SJSA1 (cell line): Measurements from ENCODE around the gene SLC9B1. TPM values are rescaled to one million over a fixed set of nuclear protein-coding genes. Genes with fewer than 3 reads are reported as not detected.
"Not testable (repeated sequence)": the region's sequence is repeated elsewhere in the genome, so short reads cannot be mapped to it uniquely, and the experiment has no call there.

Experiments used
- DNase-seq, 2 experiments: peaks; one replicate each; pipeline ENCODE4 v3.0.0-alpha.2; 2015 to 2020; ENCODE audit warnings: low spot score in 2 of 2, low read depth in 1 of 2
- H3K27ac ChIP-seq: fragments of 250-450 bp; sonication (Bioruptor Pico); 2 replicates; pipeline ENCODE4 v1.5.1; 2020; ENCODE audit warnings: mild to moderate bottlenecking, moderate library complexity
- H3K27me3 ChIP-seq: fragments of 250-450 bp; sonication (Bioruptor Pico); replicated peaks from 2 replicates; pipeline ENCODE4 v1.5.1; 2020; ENCODE audit warnings: mild to moderate bottlenecking, moderate library complexity
- H3K36me3 ChIP-seq: fragments of 250-450 bp; sonication (Bioruptor Pico); 2 replicates; pipeline ENCODE4 v1.5.1; 2020; ENCODE audit warnings: mild to moderate bottlenecking
- H3K4me1 ChIP-seq: fragments of 250-450 bp; sonication (Bioruptor Pico); replicated peaks from 2 replicates; pipeline ENCODE4 v1.6.1; 2021; ENCODE audit warnings: mild to moderate bottlenecking
- H3K4me3 ChIP-seq: fragments of 250-450 bp; sonication (Bioruptor Pico); 2 replicates; pipeline ENCODE4 v1.5.1; 2020; ENCODE audit warnings: mild to moderate bottlenecking
- H3K9me3 ChIP-seq: fragments of 250-450 bp; sonication (Bioruptor Pico); replicated peaks from 2 replicates; pipeline ENCODE4 v1.5.1; 2020; ENCODE audit warnings: mild to moderate bottlenecking
- total RNA-seq: library from RNA; depleted of rRNA; stranded (reverse); fragments of >200 nt; shearing (Covaris generic); gene quantifications from 2 replicates; pipeline ENCODE4 v1.2.3, GENCODE V29; 2014

The SLC9B1 gene
- total RNA-seq, 1 experiment from 2014 or later, result 1.5 TPM

DNA sequence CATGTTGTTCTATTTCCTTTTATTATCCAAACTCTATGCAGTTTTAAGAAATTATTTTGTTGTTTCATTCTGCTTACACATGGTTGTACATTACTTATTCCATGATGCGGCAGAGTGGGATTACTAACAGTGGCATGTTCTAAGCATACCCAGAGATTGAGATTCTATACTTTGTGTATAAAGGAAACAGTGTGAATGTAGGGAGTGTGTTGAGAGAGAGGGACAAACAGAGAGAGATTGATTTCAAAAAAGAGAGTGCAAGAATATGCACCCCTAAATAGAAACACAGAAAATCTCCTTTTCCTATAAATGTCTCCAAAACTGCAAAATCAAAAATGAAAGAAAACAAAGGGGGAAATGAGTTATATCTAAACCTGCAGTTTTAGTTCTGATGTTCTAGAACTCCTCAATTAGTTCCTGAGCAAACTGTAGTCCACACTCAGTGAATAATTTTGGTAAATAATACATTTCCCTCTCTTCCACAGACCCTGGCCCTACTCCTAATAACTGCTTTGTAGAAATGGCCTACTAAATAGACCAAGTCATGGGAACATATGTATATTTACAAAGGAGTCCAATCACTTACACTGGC lies 31.0 kb downstream of the SLC9B1 start:
- H3K4me1 ChIP-seq, result no peaks in the 10 kb centered on the region

DNA sequence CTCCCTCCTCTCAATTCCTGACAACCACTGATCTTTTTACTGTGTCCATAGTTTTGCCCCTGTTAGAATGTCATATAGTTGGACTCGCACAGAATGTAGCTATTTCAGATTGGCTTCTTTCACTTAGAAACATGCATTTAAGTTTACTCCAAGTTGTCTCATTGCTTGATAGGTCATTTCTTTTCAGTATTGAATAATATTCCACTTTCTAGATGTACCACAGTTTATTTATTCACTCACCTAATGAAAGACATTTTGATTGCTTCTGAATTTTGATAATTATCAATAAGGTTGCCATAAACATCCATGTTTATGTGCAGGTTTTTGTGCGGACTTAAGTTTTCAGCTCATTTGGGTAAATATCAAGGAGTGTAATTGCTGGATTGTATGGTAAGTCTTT lies 38.5 kb downstream of the SLC9B1 start:
- Histone ChIP-seq H3K4me1 (no peaks in the 10 kb centered on the region), H3K36me3 (no peaks in the 10 kb centered on the region), H3K9me3 (no peaks in the 10 kb centered on the region), H3K27ac (no peak overlapping the region), H3K4me3 (no peak overlapping the region), H3K27me3 (no peaks in the 10 kb centered on the region)
- no peak for DNase-seq

More for the DNA sequence above, 31.0 kb downstream of the SLC9B1 start:
- no peak overlapping the region for H3K4me3 ChIP-seq
- no peaks in the 10 kb centered on the region for H3K36me3 ChIP-seq
- H3K27me3 ChIP-seq, result 0 out of 2 replicates have a peak, but pooled peaks cover 5% of the 10 kb centered on the region
- no peak overlapping the region for H3K27ac ChIP-seq
- DNase-seq, result no peak
- no peaks in the 10 kb centered on the region for H3K9me3 ChIP-seq

- not testable (repeated sequence) for H3K9me3 ChIP-seq, H3K4me3 ChIP-seq, H3K27ac ChIP-seq, H3K36me3 ChIP-seq, H3K4me1 ChIP-seq, DNase-seq, H3K27me3 ChIP-seq
Measured at GRCh38 chr4:102961813-102962212, 57.7 kb downstream of the SLC9B1 start.

DNA sequence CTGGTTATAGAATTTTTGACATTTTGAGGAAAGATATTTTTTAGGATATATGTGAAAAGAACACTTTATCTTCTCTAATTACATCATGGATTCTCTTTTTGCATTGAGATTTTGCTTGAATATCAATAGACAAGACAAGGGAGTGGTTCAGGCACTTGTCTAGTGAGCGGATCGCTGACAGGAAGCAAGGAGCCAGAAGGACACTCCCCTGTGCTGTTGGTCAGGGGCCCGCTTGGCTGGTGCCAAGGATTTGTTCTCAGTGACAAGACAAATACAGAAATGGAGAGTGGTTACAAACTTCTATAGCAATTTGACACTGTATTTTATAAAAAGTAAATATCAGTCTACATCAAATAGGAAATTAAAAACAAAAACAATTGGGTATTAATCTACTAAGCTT lies 60.0 kb downstream of the SLC9B1 start:
- DNase-seq, result no peak
- no peak overlapping the region for H3K27ac ChIP-seq

GRCh38 chr4:102945066-102945465 lies 74.4 kb downstream of the SLC9B1 start:
- H3K4me3 ChIP-seq, result no peak overlapping the region
- DNase-seq, result no peak
- H3K36me3 ChIP-seq, result no peaks in the 10 kb centered on the region
- H3K27me3 ChIP-seq, result peaks cover 2% of the 10 kb centered on the region; the same call in 1 of the 2 replicates
- no peaks in the 10 kb centered on the region for H3K9me3 ChIP-seq
- H3K4me1 ChIP-seq, result no peaks in the 10 kb centered on the region
- H3K27ac ChIP-seq, result no peak overlapping the region

More for the DNA sequence above, 60.0 kb downstream of the SLC9B1 start:
- H3K4me1 ChIP-seq, result no peaks in the 10 kb centered on the region
- no peaks in the 10 kb centered on the region for H3K27me3 ChIP-seq
- no peaks in the 10 kb centered on the region for H3K36me3 ChIP-seq
- no peak overlapping the region for H3K4me3 ChIP-seq
- H3K9me3 ChIP-seq, result no peaks in the 10 kb centered on the region

- not testable (repeated sequence) for H3K4me3 ChIP-seq, H3K9me3 ChIP-seq, H3K27me3 ChIP-seq, DNase-seq, H3K36me3 ChIP-seq, H3K4me1 ChIP-seq, H3K27ac ChIP-seq
Measured at GRCh38 chr4:102938063-102938462, 81.4 kb downstream of the SLC9B1 start.

DNA sequence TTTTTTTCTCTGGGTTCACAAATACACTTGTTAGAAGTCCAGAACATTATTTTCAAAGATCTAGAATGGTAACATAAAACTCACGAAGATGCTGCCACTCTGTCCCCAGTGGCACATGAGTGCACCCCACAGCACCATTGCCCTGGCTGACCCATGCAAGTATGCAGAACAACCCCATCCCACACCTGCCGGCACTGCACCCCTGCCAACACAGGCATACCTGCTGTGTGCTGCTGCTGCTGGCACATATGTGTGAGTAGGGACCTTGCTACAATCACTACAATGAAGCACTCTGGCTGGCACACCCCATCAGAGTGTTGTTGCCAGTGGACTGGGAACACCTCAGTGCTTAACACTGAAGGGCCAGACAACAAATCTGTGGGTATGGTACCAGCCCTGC lies 83.8 kb downstream of the SLC9B1 start:
- H3K9me3 ChIP-seq, result no peaks in the 10 kb centered on the region
- H3K36me3 ChIP-seq, result no peaks in the 10 kb centered on the region
- no peak overlapping the region for H3K4me3 ChIP-seq
- no peak for DNase-seq
- no peaks in the 10 kb centered on the region for H3K27me3 ChIP-seq
- H3K27ac ChIP-seq, result no peak overlapping the region
- H3K4me1 ChIP-seq, result no peaks in the 10 kb centered on the region

- not testable (repeated sequence) for DNase-seq, H3K4me1 ChIP-seq, H3K27ac ChIP-seq, H3K9me3 ChIP-seq, H3K4me3 ChIP-seq, H3K36me3 ChIP-seq, H3K27me3 ChIP-seq
Measured at GRCh38 chr4:102919697-102920096, 99.8 kb downstream of the SLC9B1 start.

DNA sequence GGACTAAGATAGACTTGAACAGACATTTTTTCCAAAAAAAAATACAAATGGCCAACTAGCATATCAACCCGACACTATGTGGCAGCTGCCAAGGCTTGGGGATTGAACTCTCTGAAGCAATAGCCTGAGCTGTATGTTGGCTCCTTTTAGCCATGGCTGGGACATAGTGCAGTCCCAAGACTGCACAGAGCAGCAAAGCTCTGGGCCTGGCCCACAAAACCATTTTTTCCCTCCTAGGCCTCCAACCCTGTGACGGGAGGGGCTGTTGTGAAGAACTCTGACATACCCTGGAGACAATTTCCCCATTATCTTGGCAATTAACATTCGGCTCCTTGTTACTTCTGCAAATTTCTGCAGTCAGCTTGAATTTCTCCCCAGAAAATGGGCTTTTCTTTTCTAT lies 100.6 kb downstream of the SLC9B1 start:
- DNase-seq, result no peak
- H3K9me3 ChIP-seq, result no peaks in the 10 kb centered on the region
- H3K27me3 ChIP-seq, result no peaks in the 10 kb centered on the region
- H3K4me1 ChIP-seq, result no peaks in the 10 kb centered on the region
- H3K4me3 ChIP-seq, result no peak overlapping the region
- no peak overlapping the region for H3K27ac ChIP-seq
- no peaks in the 10 kb centered on the region for H3K36me3 ChIP-seq

DNA sequence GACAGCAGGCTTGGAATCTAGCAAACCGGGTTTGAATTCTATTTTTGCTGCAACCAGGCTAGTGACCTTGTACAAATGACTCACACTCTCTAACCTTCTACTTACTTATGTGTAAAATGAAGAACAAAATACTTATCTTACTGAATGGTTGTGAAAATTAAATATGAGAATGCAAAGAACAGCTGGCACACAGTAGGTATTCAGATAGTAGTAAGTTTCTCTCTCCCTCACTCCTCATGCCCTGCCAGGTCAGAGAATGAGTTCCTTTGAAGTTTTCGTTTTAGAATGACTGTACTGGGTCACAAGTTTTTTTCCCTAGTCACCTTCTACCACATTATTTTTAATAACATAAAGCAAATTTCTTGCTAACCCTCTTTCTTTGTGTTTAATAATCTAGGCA lies 117.7 kb downstream of the SLC9B1 start:
- Histone ChIP-seq H3K27me3 (no peaks in the 10 kb centered on the region), H3K4me3 (no peak overlapping the region), H3K27ac (no peak overlapping the region), H3K4me1 (no peaks in the 10 kb centered on the region), H3K36me3 (no peaks in the 10 kb centered on the region), H3K9me3 (no peaks in the 10 kb centered on the region)
- DNase-seq, result no peak

DNA sequence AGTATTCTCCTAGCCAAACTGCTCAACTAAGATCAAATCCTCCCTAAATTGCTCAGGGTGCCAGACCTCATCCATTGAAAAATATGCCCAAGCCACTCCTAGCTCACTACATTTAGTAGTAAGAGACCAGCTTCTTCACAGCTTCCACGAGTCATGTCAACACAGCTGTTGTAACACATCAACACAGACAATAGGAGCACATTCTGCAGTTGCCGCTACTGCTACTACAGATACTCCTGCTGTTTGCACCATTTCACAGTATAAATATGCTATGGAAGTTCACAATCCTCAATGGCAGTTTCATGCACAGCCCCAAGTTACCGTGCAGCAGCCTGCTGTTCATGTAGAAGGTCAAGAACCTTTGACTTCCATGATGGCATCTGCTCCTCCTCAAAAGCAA lies 121.9 kb downstream of the SLC9B1 start:
- H3K4me3 ChIP-seq, H3K9me3 ChIP-seq, H3K36me3 ChIP-seq, DNase-seq, H3K4me1 ChIP-seq, H3K27ac ChIP-seq, H3K27me3 ChIP-seq: not testable (repeated sequence)

DNA sequence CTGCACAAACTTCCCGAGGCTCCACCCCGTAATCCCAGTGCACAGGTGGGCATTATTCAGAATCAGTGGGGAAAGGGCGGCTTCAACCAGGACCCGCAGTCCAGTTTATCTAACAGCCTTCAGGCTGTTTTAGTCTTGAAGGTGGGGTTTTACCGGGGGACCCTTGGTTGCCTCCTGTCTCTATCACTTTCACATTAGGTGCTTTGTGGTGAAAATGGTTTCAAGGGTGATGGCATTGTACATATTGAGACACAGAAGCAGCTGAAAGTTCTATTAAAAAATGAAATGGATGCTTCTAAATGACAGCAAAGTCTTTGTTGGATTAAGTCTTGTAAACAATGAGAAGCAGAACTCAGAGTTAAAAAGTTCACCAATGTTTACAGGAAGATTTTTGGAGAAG lies 123.0 kb downstream of the SLC9B1 start:
- H3K36me3 ChIP-seq, H3K9me3 ChIP-seq, DNase-seq, H3K27me3 ChIP-seq, H3K4me3 ChIP-seq, H3K4me1 ChIP-seq, H3K27ac ChIP-seq: not testable (repeated sequence)

DNA sequence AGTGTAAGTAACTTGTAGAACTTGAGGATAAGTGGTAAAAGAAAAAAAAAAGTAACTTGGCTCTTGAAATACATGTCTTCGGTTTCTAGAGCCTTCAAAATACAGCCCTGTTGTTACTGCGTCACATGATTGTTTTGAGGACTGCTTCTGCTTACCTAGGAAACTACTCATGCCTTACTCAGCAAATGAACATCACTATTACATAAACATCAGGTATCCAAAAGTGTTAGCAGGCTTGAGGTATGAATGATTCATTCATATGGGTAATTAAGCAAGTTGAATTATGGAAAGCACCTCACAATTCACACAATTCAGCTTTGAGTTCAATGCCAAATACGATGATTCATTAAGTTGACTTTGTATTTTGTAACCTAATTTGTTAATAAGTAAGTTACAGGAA lies 129.6 kb downstream of the SLC9B1 start:
- DNase-seq, result not testable (repeated sequence)

GRCh38 chr4:102888570-102888969 lies 130.9 kb downstream of the SLC9B1 start:
- DNase-seq, H3K9me3 ChIP-seq, H3K4me3 ChIP-seq, H3K27ac ChIP-seq, H3K27me3 ChIP-seq, H3K36me3 ChIP-seq, H3K4me1 ChIP-seq: not testable (repeated sequence)

More for the DNA sequence above, 129.6 kb downstream of the SLC9B1 start:
- not testable (repeated sequence) for H3K4me1 ChIP-seq, H3K36me3 ChIP-seq, H3K27ac ChIP-seq, H3K27me3 ChIP-seq, H3K4me3 ChIP-seq, H3K9me3 ChIP-seq

GRCh38 chr4:102883278-102883677 lies 136.2 kb downstream of the SLC9B1 start:
- Histone ChIP-seq H3K27ac (no peak overlapping the region), H3K27me3 (no peaks in the 10 kb centered on the region), H3K4me3 (no peak overlapping the region), H3K9me3 (no peaks in the 10 kb centered on the region), H3K36me3 (peaks cover 7% of the 10 kb centered on the region), H3K4me1 (no peaks in the 10 kb centered on the region)
- no peak for DNase-seq
